Activated CD4-positive, alpha-beta memory T cell treated with anti-CD3 and anti-CD28 coated beads, Interleukin-2, amount 10 ng/mL, durations not matched to agents 7 days and 5 days (primary cell): ENCODE results near the gene KLHL21. TPM values are rescaled to one million over a fixed set of nuclear protein-coding genes. Genes with fewer than 3 reads are reported as not detected.
"Not testable (repeated sequence)": the region's sequence is repeated elsewhere in the genome, so short reads cannot be mapped to it uniquely, and the experiment has no call there.

ENCODE experiments used
- CTCF ChIA-PET: fragments of 350-600 bp; sonication (Branson Sonifier 250); formaldehyde crosslinking; loops from one replicate; lab custom pipeline; 2021; ENCODE audit warnings: antibody characterized with exemption, inconsistent platforms; lab: Charles Lee
- POLR2A ChIA-PET: fragments of 350-600 bp; sonication (Branson Sonifier 250); formaldehyde crosslinking; loops from one replicate; lab custom pipeline; 2021; ENCODE audit warnings: antibody characterized with exemption; lab: Charles Lee
- DNase-seq: peaks from one replicate; pipeline ENCODE4 v3.0.0-alpha.2; 2020
- H3K27ac Mint-ChIP-seq: one replicate; pipeline ENCODE4 v1.8.0; 2021; ENCODE audit warnings: mild to moderate bottlenecking, mixed read lengths
- H3K27me3 Mint-ChIP-seq: one replicate; pipeline ENCODE4 v1.8.0; 2021; ENCODE audit warnings: mixed read lengths
- H3K36me3 Mint-ChIP-seq: one replicate; pipeline ENCODE4 v1.8.0; 2021; ENCODE audit warnings: low read depth, mixed read lengths
- H3K4me1 Mint-ChIP-seq: one replicate; pipeline ENCODE4 v1.8.0; 2021; ENCODE audit warnings: mixed read lengths
- H3K4me3 Mint-ChIP-seq: one replicate; pipeline ENCODE4 v1.8.0; 2021; ENCODE audit warnings: mild to moderate bottlenecking, mixed read lengths
- H3K9me3 Mint-ChIP-seq: one replicate; pipeline ENCODE4 v1.8.0; 2021; ENCODE audit warnings: mixed read lengths
- total RNA-seq, 2 experiments: library from RNA; stranded (reverse); gene quantifications; one replicate each; pipeline ENCODE4 v1.2.3, GENCODE V29; 2021

KLHL21 gene
- total RNA-seq, 2 experiments from 2014 or later: 26.7 to 27.0 TPM

- Mint-ChIP-seq H3K36me3 (no peaks in the 10 kb centered on the region), H3K27me3 (peaks cover 9% of the 10 kb centered on the region), H3K9me3 (no peaks in the 10 kb centered on the region), H3K4me1 (peaks cover 1% of the 10 kb centered on the region), H3K27ac (no peak overlapping the region), H3K4me3 (no peak overlapping the region)
- POLR2A ChIA-PET: no interaction called here
- CTCF ChIA-PET: interaction anchor here (1.5 kb wide), 1 partner anchor 20 kb away, joined by 3 read pairs; the partner anchor contains the start of gene NOL9
- DNase-seq: no peak
Measured at GRCh38 chr1:6574025-6574620, 28.5 kb downstream of the KLHL21 start.

DNA sequence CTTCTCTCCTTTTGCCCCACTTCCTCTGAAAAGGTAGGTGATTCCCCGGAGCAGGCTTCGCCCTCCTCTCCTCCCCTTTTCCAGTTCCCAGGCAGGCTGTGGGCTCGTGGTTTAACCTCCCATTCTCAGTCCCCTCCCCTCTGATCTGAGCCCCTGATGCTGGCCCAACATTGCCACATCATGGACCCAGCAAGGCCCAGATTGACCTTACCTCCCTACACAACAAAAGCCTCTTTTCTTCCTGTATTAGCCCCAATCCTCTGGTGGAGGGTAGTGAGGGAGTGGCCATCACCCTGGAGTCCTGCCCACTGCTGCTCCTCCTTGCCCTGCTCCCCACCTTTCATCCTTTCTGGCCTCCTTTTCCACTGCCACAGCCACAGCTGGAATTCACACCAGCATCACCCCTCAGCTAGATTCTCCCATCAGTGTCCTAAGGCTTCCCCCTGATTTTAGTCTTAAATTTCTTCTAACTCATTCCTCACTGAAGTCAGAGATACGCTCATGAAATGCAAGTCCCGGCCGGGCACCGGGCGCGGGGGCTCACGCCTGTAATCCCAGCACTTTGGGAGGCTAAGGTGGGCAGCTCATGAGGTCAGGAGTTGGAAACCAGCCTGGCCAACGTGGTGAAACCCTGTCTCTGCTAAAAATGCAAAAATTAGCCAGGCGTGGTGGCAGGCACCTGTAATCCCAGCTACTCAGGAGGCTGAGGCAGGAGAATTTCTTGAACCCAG is 29.9 kb downstream of the KLHL21 start:
- Mint-ChIP-seq H3K27ac (no peak overlapping the region), H3K27me3 (peaks cover 12% of the 10 kb centered on the region), H3K36me3 (no peaks in the 10 kb centered on the region), H3K9me3 (no peaks in the 10 kb centered on the region), H3K4me1 (no peaks in the 10 kb centered on the region), H3K4me3 (no peak overlapping the region)
- no peak for DNase-seq
- ChIA-PET CTCF (no interaction called here), POLR2A (no interaction called here)

GRCh38 chr1:6570987-6571386 is 31.7 kb downstream of the KLHL21 start:
- DNase-seq: no peak
- no peaks in the 10 kb centered on the region for H3K36me3 Mint-ChIP-seq
- ChIA-PET POLR2A (interaction anchor here (1.3 kb wide), 1 partner anchor 10 kb away, joined by 4 read pairs; no protein-coding TSS in a partner anchor), CTCF (interaction anchor here (0.8 to 1.2 kb wide), 2 partner anchors 76 to 81 kb away, joined by 3 to 4 read pairs; no protein-coding TSS in a partner anchor)
- peaks cover 12% of the 10 kb centered on the region for H3K27me3 Mint-ChIP-seq
- no peak overlapping the region for H3K4me3 Mint-ChIP-seq
- H3K27ac Mint-ChIP-seq: no peak overlapping the region
- no peaks in the 10 kb centered on the region for H3K9me3 Mint-ChIP-seq
- no peaks in the 10 kb centered on the region for H3K4me1 Mint-ChIP-seq

- H3K27me3 Mint-ChIP-seq: peaks cover 12% of the 10 kb centered on the region
- no peak overlapping the region for H3K27ac Mint-ChIP-seq
- CTCF ChIA-PET: interaction anchor here (0.7 to 1.2 kb wide), 3 partner anchors 14 to 269 kb away, joined by 3 to 4 read pairs (median 4); no protein-coding TSS in a partner anchor
- DNase-seq: no peak
- no peaks in the 10 kb centered on the region for H3K4me1 Mint-ChIP-seq
- no peaks in the 10 kb centered on the region for H3K36me3 Mint-ChIP-seq
- no peaks in the 10 kb centered on the region for H3K9me3 Mint-ChIP-seq
- POLR2A ChIA-PET: no interaction called here
- no peak overlapping the region for H3K4me3 Mint-ChIP-seq
Measured at GRCh38 chr1:6570100-6570499, 32.6 kb downstream of the KLHL21 start.

DNA sequence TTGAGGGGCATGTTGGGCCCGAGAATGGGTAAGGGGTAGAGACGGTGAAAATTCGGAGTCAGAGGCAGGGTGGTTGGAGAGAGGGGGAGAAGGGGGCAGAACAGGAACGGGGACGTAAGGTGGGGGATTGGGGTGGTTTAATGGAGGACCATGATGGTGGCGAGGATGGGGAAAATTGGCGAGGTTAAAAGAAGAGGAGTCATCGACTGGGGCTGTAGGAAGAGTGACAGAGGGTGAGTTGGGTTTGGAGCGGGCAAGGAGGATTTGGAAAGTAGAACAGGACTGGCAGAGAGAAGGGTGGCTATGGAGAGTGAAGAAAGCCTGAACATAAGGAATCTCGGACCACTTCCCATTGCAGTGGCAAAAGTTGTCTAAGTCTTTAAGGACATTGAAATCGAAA is 33.6 kb downstream of the KLHL21 start:
- H3K4me1 Mint-ChIP-seq: no peaks in the 10 kb centered on the region

GRCh38 chr1:6560267-6560666 is 42.4 kb downstream of the KLHL21 start:
- POLR2A ChIA-PET: interaction anchor here (1.1 kb wide), 1 partner anchor 16 kb away, joined by 3 read pairs; no protein-coding TSS in a partner anchor
- CTCF ChIA-PET: no interaction called here
- H3K4me3 Mint-ChIP-seq: no peak overlapping the region
- no peaks in the 10 kb centered on the region for H3K36me3 Mint-ChIP-seq
- no peak overlapping the region for H3K27ac Mint-ChIP-seq
- H3K9me3 Mint-ChIP-seq: no peaks in the 10 kb centered on the region
- peaks cover 3% of the 10 kb centered on the region for H3K4me1 Mint-ChIP-seq
- peaks cover 2% of the 10 kb centered on the region for H3K27me3 Mint-ChIP-seq
- no peak for DNase-seq

More for the DNA sequence above, 33.6 kb downstream of the KLHL21 start:
- Mint-ChIP-seq H3K27ac (no peak overlapping the region), H3K36me3 (no peaks in the 10 kb centered on the region), H3K9me3 (no peaks in the 10 kb centered on the region), H3K27me3 (peaks cover 12% of the 10 kb centered on the region), H3K4me3 (no peak overlapping the region)
- POLR2A ChIA-PET: no interaction called here
- CTCF ChIA-PET: no interaction called here
- DNase-seq: no peak

GRCh38 chr1:6559161-6559560 is 43.5 kb downstream of the KLHL21 start:
- H3K9me3 Mint-ChIP-seq, H3K27ac Mint-ChIP-seq, H3K27me3 Mint-ChIP-seq, H3K4me3 Mint-ChIP-seq, CTCF ChIA-PET, DNase-seq, H3K36me3 Mint-ChIP-seq: not testable (repeated sequence)
- POLR2A ChIA-PET: interaction anchor here (1.1 to 1.4 kb wide), 2 partner anchors 17 to 41 kb away, joined by 3 read pairs; no protein-coding TSS in a partner anchor
- H3K4me1 Mint-ChIP-seq: peaks cover 10% of the 10 kb centered on the region

- H3K27me3 Mint-ChIP-seq: peaks cover 2% of the 10 kb centered on the region
- CTCF ChIA-PET: interaction anchor here (1.3 kb wide), 1 partner anchor 19 kb away, joined by 3 read pairs; no protein-coding TSS in a partner anchor
- H3K27ac Mint-ChIP-seq: no peak overlapping the region
- POLR2A ChIA-PET: interaction anchor here (1.1 kb wide), 1 partner anchor 12 kb away, joined by 4 read pairs; no protein-coding TSS in a partner anchor
- no peaks in the 10 kb centered on the region for H3K36me3 Mint-ChIP-seq
- H3K4me1 Mint-ChIP-seq: peaks cover 17% of the 10 kb centered on the region
- no peak overlapping the region for H3K4me3 Mint-ChIP-seq
- no peaks in the 10 kb centered on the region for H3K9me3 Mint-ChIP-seq
- no peak for DNase-seq
Measured at GRCh38 chr1:6557597-6557996, 45.1 kb downstream of the KLHL21 start.

DNA sequence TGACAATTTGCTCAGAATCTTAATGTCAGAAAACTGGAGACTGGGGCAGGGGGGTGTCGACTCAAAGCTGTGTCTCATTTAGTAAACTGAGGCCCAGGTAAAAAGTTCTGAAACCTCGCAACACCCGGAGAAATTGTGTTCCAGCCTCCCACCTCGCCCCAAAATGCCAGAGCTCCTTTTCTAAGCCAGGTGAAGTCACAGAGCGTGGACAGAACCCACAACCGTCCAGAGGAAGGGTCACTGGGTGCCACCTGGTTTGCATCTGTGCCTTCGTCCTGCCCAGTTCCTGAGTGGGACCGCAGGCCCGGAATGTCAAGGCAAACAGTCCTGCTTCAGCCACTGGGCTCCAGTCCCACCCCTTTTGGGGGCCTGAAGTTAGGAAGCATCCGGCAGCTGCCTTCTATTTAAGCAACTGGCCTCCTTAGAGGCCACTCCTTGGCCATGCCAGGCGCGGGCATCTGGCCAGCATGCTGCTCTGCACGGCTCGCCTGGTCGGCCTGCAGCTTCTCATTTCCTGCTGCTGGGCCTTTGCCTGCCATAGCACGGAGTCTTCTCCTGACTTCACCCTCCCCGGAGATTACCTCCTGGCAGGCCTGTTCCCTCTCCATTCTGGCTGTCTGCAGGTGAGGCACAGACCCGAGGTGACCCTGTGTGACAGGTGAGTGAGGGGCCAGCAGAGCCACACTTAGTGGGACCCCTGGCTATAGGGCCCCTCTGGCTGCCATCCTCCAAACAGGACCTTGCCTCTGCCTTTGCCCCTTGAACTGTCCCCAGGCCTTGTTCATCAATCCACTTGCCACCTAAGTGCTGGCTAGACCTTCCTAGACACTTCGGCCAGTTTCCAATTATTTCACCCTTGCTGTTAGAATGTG is 47.5 kb downstream of the KLHL21 start, which contains the start of gene TAS1R1:
TAS1R1 (plus strand) TSS at position 401 of the 872 bp plus-strand sequence; CDS start at position 468, 67 bp downstream.
- ChIA-PET POLR2A (interaction anchor here (1.0 to 5.0 kb wide), 15 partner anchors 8 to 78 kb away, joined by 3 to 52 read pairs (median 6); partner anchors contain the start of genes KLHL21, PLEKHG5 and ZBTB48), CTCF (interaction anchor here (0.9 to 3.3 kb wide), 24 partner anchors 7 to 146 kb away, joined by 3 to 30 read pairs (median 5); partner anchors contain the start of genes DNAJC11, PLEKHG5, TNFRSF25 and ZBTB48)
- H3K27ac Mint-ChIP-seq: no peak within 1 kb of the TSS

DNA sequence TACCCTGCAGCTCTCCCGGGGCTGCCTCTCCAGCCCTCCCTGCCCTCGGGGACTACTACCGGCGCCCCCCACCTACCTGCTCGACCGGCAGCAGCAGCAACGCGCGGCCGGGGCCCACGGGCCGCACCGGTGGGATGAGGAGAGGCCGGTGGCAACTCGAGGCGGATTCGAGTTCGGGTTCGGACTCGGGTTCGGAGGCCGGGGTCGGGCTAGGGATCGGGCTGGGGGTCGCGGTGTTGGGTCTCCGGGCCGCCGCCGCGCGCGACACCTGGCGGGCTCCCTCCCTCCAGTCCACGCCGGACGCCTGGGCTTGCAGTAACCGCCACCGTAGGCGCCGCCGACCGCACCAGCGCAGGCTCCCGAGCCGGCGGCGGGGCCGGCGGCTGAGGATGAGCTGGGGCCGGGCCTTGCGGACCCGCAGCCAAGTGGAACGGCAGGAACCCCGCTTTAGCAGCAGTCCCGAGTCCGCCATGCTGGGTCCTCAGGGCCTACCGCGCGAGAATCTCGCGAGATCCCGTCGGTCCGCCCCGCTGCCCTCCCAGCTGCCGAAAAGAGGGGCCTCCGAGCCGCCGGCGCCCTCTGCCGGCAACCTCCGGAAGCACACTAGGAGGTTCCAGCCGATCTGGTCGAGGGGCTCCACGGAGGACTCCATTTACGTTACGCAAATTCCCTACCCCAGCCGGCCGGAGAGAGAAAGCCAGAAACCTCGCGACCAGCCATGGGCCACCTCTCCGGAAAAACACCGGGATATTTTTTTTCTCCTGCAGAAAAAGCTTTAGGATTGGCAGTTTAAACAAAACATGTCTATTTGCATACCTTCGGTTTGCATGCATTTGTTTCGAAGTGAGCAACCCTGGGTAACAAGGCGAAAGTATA is 48.4 kb downstream of the KLHL21 start, which contains the start of gene NOL9:
NOL9 (minus strand) TSS at position 483 of the 876 bp plus-strand sequence; CDS start at position 472, 11 bp downstream.
- CTCF ChIA-PET: interaction anchor here (0.6 to 3.3 kb wide), 27 partner anchors 8 to 152 kb away, joined by 3 to 30 read pairs (median 5); partner anchors contain the start of genes DNAJC11, PLEKHG5, TNFRSF25 and ZBTB48
- H3K4me3 Mint-ChIP-seq: peak within 1 kb of the TSS; percentile 75

More for the DNA sequence above, 47.5 kb downstream of the KLHL21 start, which contains the start of gene TAS1R1:
- Mint-ChIP-seq H3K27me3 (no peaks in the 10 kb centered on the region), H3K4me1 (peaks cover 23% of the 10 kb centered on the region), H3K36me3 (peaks cover 3% of the 10 kb centered on the region), H3K4me3 (peak within 1 kb of the TSS; percentile 75), H3K9me3 (no peaks in the 10 kb centered on the region)
- DNase-seq: no peak

DNA sequence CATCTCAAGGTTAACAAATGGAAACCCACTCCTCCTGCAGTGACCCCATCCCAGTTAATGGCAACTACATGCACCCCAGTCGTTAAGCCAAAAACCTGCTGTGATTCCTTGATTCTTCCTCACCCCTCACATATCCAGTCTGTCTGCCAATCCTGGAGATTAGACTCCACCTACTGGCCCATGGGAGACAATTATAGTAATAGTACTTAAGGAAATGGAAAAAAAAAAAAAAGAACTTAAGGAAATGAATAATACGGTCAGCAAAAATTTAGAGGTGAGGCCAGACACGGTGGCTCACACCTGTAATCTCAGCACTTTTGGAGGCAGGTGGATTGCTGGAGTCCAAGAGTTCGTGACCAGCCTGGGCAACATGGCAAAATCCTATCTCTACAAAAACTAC is 55.4 kb downstream of the KLHL21 start:
- POLR2A ChIA-PET: interaction anchor here (2.2 kb wide), 1 partner anchor 57 kb away, joined by 10 read pairs; no protein-coding TSS in a partner anchor
- peaks cover 50% of the 10 kb centered on the region for H3K36me3 Mint-ChIP-seq
- CTCF ChIA-PET: no interaction called here
- no peaks in the 10 kb centered on the region for H3K27me3 Mint-ChIP-seq
- H3K27ac Mint-ChIP-seq: peak overlapping the region; percentile 92
- DNase-seq: no peak
- H3K4me3 Mint-ChIP-seq: no peak overlapping the region
- H3K4me1 Mint-ChIP-seq: peaks cover 41% of the 10 kb centered on the region
- no peaks in the 10 kb centered on the region for H3K9me3 Mint-ChIP-seq

More for the DNA sequence above, 48.4 kb downstream of the KLHL21 start, which contains the start of gene NOL9:
- POLR2A ChIA-PET: interaction anchor here (0.7 to 5.0 kb wide), 18 partner anchors 9 to 79 kb away, joined by 3 to 52 read pairs (median 4); partner anchors contain the start of genes KLHL21, PLEKHG5 and ZBTB48
- no peaks in the 10 kb centered on the region for H3K9me3 Mint-ChIP-seq
- peaks cover 12% of the 10 kb centered on the region for H3K36me3 Mint-ChIP-seq
- H3K27me3 Mint-ChIP-seq: no peaks in the 10 kb centered on the region
- peak; percentile 96 for DNase-seq
- H3K27ac Mint-ChIP-seq: peak within 1 kb of the TSS; percentile 62
- H3K4me1 Mint-ChIP-seq: peaks cover 22% of the 10 kb centered on the region
